Prostate gland (tissue), 2 donors: ENCODE data around the gene CHTOP. TPM values are rescaled to one million over a fixed set of nuclear protein-coding genes. Genes with fewer than 3 reads are reported as not detected.

Experiments
- DNase-seq: peaks from one replicate; pipeline ENCODE4 v3.0.0-alpha.2; 2019; ENCODE audit warnings: low spot score
- H3K27ac ChIP-seq, 2 donors: fragments of 200-600 bp; sonication (generic); 2 replicates each; pipeline ENCODE4 v1.5.1; 2017 to 2019
- H3K27me3 ChIP-seq: fragments of 200-600 bp; sonication (generic); replicated peaks from 2 replicates; pipeline ENCODE4 v1.5.1; 2019; ENCODE audit not compliant: insufficient read depth
- H3K36me3 ChIP-seq, 2 donors: fragments of 200-600 bp; sonication (generic); 1 replicate in 1 of 2; 2 replicates in 1 of 2; pipeline versions ENCODE4 v1.5.1 to v1.8.1; 2017 to 2019
- H3K4me1 ChIP-seq: fragments of 200-600 bp; sonication (generic); replicated peaks from 2 replicates; pipeline ENCODE4 v1.5.1; 2019
- H3K4me3 ChIP-seq, 2 donors: fragments of 200-600 bp; sonication (generic); 2 replicates each; pipeline ENCODE4 v1.5.1; 2017 to 2019
- H3K9me3 ChIP-seq: fragments of 200-600 bp; sonication (generic); 2 replicates; pipeline ENCODE4 v1.5.1; 2017
- CTCF ChIP-seq, 4 experiments: fragments of 200-600 bp in 2 of 4; fragments of 450-650 bp in 2 of 4; sonication (generic) in 2 of 4; IDR thresholded peaks; 1 replicate in 3 of 4; 2 replicates in 1 of 4; pipeline ENCODE4 v1.5.1; 2016 to 2019; ENCODE audit warnings: antibody characterized with exemption in 4 of 4, mild to moderate bottlenecking in 2 of 4, moderate library complexity in 2 of 4
- POLR2A ChIP-seq: fragments of 450-650 bp; IDR thresholded peaks from one replicate; pipeline ENCODE4 v1.6.1; 2016; ENCODE audit warnings: antibody characterized with exemption, mild to moderate bottlenecking
- POLR2AphosphoS5 ChIP-seq: sonication (generic); formaldehyde crosslinking; IDR thresholded peaks from one replicate; pipeline ENCODE4 v1.6.1; 2017; ENCODE audit warnings: antibody characterized with exemption
- WGBS: methylation state at CpG from one replicate; pipeline ENCODE4 v1.1.5; 2018; 5-methylcytosine and 5-hydroxymethylcytosine counted together
- intact Hi-C: fragments of 100-400 bp; cut with DNase I; formaldehyde crosslinking; loops from one replicate; pipeline ENCODE4 v1.14.2; 2022
- total RNA-seq, 2 donors: library from RNA; depleted of rRNA; stranded (reverse); fragments of >200 nt; gene quantifications; one replicate each; pipeline ENCODE4 v1.1.0, GENCODE V29; 2016

Gene CHTOP
- total RNA-seq, 2 donors from 2014 or later: 60.6 to 74.4 TPM

- WGBS: 65% methylated on average over 6 of the region's 6 CpGs
- TF ChIP-seq POLR2AphosphoS5 (no peak), CTCF (IDR thresholded peaks at IDR 0.05) (no peak), POLR2A (no peak)
- Histone ChIP-seq H3K9me3 (no peaks in the 10 kb centered on the region), H3K4me3 (no peak overlapping the region), H3K27ac (no peak overlapping the region), H3K36me3 (peaks cover 8 to 20% of the 10 kb centered on the region in 2 donors), H3K27me3 (no peaks in the 10 kb centered on the region), H3K4me1 (no peaks in the 10 kb centered on the region)
- no peak for DNase-seq
- intact Hi-C loops: no loop called here
These were observed 7.0 kb downstream of the CHTOP start for GRCh38 chr1:153640861-153641260.

GRCh38 chr1:153642161-153642560 is 8.3 kb downstream of the CHTOP start:
- no peaks in the 10 kb centered on the region for H3K9me3 ChIP-seq
- WGBS: 83% methylated on average over 11 of the region's 11 CpGs
- no peaks in the 10 kb centered on the region for H3K27me3 ChIP-seq
- no peak for TF ChIP-seq POLR2AphosphoS5
- no peak for TF ChIP-seq POLR2A
- no peak for TF ChIP-seq CTCF (IDR thresholded peaks at IDR 0.05)
- intact Hi-C loops: no loop called here
- H3K4me3 ChIP-seq: no peak overlapping the region
- no peaks in the 10 kb centered on the region for H3K4me1 ChIP-seq
- no peak overlapping the region for H3K27ac ChIP-seq
- H3K36me3 ChIP-seq: peaks cover 10 to 20% of the 10 kb centered on the region in 2 donors
- DNase-seq: no peak

- Histone ChIP-seq H3K27me3 (no peaks in the 10 kb centered on the region), H3K36me3 (peaks cover 10 to 16% of the 10 kb centered on the region in 2 donors), H3K4me1 (no peaks in the 10 kb centered on the region), H3K9me3 (no peaks in the 10 kb centered on the region), H3K4me3 (no peak overlapping the region), H3K27ac (no peak overlapping the region)
- no peak for TF ChIP-seq CTCF (IDR thresholded peaks at IDR 0.05)
- no peak for TF ChIP-seq POLR2AphosphoS5
- TF ChIP-seq POLR2A: no peak
- no peak for DNase-seq
- intact Hi-C loops: no loop called here
- WGBS: 88% methylated on average over 11 of the region's 11 CpGs
These were observed 9.2 kb downstream of the CHTOP start for GRCh38 chr1:153643100-153643499.

- no peaks in the 10 kb centered on the region for H3K4me1 ChIP-seq
- H3K27ac ChIP-seq: no peak overlapping the region
- TF ChIP-seq POLR2AphosphoS5 (no peak), CTCF (IDR thresholded peaks at IDR 0.05) (no peak)
- H3K27me3 ChIP-seq: no peaks in the 10 kb centered on the region
- no peak overlapping the region for H3K4me3 ChIP-seq
- no peaks in the 10 kb centered on the region for H3K9me3 ChIP-seq
- intact Hi-C loops: no loop called here
- peaks cover 10 to 11% of the 10 kb centered on the region in 2 donors for H3K36me3 ChIP-seq
- no peak for DNase-seq
These were observed 9.9 kb downstream of the CHTOP start for GRCh38 chr1:153643816-153644215.

GRCh38 chr1:153646672-153647345 is 12.9 kb downstream of the CHTOP start:
- Histone ChIP-seq H3K27me3 (no peaks in the 10 kb centered on the region), H3K4me1 (peaks cover 4% of the 10 kb centered on the region), H3K36me3 (peaks cover 6 to 11% of the 10 kb centered on the region in 2 donors), H3K9me3 (no peaks in the 10 kb centered on the region), H3K27ac (no peak overlapping the region), H3K4me3 (no peak overlapping the region)
- intact Hi-C loops: no loop called here
- 84% methylated on average over 5 of the region's 5 CpGs for WGBS
- TF ChIP-seq CTCF (IDR thresholded peaks at IDR 0.05) (no peak), POLR2A (no peak), POLR2AphosphoS5 (no peak)
- no peak for DNase-seq
